Erythroblast (primary cell): Measurements from ENCODE around the gene HTR1D.

ENCODE experiments used
- GATA1 ChIP-seq: IDR thresholded peaks from 2 replicates; pipeline ENCODE4 v1.6.1; 2011; ENCODE audit warnings: low read depth, mild to moderate bottlenecking, control low read depth, low read length, moderate library complexity
- POLR2A ChIP-seq: IDR thresholded peaks from 2 replicates; pipeline ENCODE4 v1.6.1; 2011; ENCODE audit warnings: mild to moderate bottlenecking, low read length

DNA sequence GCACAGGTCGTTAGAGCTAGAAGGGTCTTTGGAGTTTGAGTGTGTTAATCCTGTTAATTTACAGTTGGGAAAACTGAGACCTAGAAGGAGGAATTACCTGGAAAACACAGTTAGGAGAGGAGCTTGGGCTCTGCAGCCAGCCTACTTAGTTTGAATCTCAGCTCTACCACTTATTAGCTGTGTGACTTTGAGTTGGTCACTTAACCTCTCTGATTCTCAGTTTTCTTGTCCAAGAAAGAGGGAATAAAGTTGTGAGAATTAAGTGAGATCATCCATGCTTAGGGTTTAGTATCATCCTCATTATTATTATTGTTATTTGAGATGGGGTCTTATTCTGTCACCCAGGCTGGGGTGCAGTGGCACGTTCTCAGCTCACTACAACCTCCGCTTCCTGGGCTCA, 5.4 kb upstream of the HTR1D start:
- TF ChIP-seq POLR2A, result no peak
- no peak for TF ChIP-seq GATA1
